Measurements from ENCODE around the gene PAQR7. TPM values are rescaled to one million over a fixed set of nuclear protein-coding genes. Genes with fewer than 3 reads are reported as not detected.

PAQR7 gene
- total and polyA plus RNA-seq, 2 experiments from 2014 or later = 4.0 to 5.2 TPM

DNA sequence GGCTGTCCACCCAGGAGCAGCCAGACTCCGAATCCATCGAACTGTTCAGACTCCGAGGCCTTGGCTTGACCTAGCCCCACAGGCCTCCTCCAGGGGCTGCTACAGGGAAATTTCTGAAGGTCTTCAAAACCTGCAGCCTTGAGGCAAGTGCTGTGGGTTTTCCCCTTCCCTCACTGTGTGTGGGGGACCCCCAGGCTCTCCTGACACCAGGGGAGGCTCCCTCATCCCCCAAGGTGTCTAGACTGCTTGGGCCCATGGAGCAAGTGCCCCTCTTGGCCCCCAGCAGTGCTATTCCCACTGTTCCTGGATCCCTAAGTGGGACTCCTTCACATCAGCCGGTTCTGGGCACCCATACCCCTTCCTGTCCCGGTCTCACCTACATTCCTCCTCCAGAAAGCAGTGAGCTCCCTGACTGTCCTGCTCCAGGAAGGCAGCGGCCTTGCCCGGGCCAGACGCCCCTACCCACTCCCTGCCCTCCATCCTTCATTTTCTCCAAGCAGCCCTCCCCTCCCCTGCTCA lies 814 bp downstream of the PAQR7 start:
- ATAC-seq = peak; percentile 9; the same call in 1 of the 3 replicates
- H3K9me3 Mint-ChIP-seq = no peaks in the 10 kb centered on the region; the same call in 2 of the 3 replicates
- H4K20me1 ChIP-seq (replicated peaks; ENCODE audit: insufficient read depth) = no peaks in the 10 kb centered on the region
- no peak for DNase-seq (ENCODE audit: low spot score)
- H3F3A ChIP-seq (replicated peaks; ENCODE audit: low read depth) = 0 out of 2 replicates have a peak, but pooled peaks cover 3% of the 10 kb centered on the region
- peak overlapping the region; percentile 78; the same call in 1 of the 2 replicates for H2AFZ ChIP-seq
- no peaks in the 10 kb centered on the region for H3K36me3 ChIP-seq (ENCODE audit: insufficient read depth)
- peaks cover 20% of the 10 kb centered on the region for H3K4me1 Mint-ChIP-seq
- H3K27ac ChIP-seq (ENCODE audit: low read depth) = no peak overlapping the region
- peak overlapping the region; percentile 88 for H3K4me3 Mint-ChIP-seq
- peak overlapping the region; percentile 76 for H3K4me3 ChIP-seq
- H3K4me1 ChIP-seq (ENCODE audit: insufficient read depth) = peaks cover 18% of the 10 kb centered on the region
- no peaks in the 10 kb centered on the region for H3K79me2 ChIP-seq (replicated peaks; ENCODE audit: insufficient read depth)
- H3K27ac Mint-ChIP-seq = no peak overlapping the region
- H3K27me3 ChIP-seq (ENCODE audit: insufficient read depth) = peaks cover 17% of the 10 kb centered on the region
- H3K9me2 ChIP-seq (ENCODE audit: insufficient read depth) = no peaks in the 10 kb centered on the region
- peak overlapping the region; percentile 76 for H3K4me2 ChIP-seq
- no peak for TF ChIP-seq ZNF114 (CRISPR knock-in tag; IDR thresholded peaks at IDR 0.05)
- TF ChIP-seq, protein P1, sequence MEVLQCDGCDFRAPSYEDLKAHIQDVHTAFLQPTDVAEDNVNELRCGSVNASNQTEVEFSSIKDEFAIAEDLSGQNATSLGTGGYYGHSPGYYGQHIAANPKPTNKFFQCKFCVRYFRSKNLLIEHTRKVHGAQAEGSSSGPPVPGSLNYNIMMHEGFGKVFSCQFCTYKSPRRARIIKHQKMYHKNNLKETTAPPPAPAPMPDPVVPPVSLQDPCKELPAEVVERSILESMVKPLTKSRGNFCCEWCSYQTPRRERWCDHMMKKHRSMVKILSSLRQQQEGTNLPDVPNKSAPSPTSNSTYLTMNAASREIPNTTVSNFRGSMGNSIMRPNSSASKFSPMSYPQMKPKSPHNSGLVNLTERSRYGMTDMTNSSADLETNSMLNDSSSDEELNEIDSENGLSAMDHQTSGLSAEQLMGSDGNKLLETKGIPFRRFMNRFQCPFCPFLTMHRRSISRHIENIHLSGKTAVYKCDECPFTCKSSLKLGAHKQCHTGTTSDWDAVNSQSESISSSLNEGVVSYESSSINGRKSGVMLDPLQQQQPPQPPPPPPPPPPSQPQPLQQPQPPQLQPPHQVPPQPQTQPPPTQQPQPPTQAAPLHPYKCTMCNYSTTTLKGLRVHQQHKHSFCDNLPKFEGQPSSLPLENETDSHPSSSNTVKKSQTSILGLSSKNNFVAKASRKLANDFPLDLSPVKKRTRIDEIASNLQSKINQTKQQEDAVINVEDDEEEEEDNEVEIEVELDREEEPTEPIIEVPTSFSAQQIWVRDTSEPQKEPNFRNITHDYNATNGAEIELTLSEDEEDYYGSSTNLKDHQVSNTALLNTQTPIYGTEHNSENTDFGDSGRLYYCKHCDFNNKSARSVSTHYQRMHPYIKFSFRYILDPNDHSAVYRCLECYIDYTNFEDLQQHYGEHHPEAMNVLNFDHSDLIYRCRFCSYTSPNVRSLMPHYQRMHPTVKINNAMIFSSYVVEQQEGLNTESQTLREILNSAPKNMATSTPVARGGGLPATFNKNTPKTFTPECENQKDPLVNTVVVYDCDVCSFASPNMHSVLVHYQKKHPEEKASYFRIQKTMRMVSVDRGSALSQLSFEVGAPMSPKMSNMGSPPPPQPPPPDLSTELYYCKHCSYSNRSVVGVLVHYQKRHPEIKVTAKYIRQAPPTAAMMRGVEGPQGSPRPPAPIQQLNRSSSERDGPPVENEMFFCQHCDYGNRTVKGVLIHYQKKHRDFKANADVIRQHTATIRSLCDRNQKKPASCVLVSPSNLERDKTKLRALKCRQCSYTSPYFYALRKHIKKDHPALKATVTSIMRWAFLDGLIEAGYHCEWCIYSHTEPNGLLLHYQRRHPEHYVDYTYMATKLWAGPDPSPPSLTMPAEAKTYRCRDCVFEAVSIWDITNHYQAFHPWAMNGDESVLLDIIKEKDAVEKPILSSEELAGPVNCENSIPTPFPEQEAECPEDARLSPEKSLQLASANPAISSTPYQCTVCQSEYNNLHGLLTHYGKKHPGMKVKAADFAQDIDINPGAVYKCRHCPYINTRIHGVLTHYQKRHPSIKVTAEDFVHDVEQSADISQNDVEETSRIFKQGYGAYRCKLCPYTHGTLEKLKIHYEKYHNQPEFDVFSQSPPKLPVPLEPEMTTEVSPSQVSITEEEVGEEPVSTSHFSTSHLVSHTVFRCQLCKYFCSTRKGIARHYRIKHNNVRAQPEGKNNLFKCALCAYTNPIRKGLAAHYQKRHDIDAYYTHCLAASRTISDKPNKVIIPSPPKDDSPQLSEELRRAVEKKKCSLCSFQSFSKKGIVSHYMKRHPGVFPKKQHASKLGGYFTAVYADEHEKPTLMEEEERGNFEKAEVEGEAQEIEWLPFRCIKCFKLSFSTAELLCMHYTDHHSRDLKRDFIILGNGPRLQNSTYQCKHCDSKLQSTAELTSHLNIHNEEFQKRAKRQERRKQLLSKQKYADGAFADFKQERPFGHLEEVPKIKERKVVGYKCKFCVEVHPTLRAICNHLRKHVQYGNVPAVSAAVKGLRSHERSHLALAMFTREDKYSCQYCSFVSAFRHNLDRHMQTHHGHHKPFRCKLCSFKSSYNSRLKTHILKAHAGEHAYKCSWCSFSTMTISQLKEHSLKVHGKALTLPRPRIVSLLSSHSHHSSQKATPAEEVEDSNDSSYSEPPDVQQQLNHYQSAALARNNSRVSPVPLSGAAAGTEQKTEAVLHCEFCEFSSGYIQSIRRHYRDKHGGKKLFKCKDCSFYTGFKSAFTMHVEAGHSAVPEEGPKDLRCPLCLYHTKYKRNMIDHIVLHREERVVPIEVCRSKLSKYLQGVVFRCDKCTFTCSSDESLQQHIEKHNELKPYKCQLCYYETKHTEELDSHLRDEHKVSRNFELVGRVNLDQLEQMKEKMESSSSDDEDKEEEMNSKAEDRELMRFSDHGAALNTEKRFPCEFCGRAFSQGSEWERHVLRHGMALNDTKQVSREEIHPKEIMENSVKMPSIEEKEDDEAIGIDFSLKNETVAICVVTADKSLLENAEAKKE (CRISPR knock-in tag; IDR thresholded peaks at IDR 0.05) = no peak
- H3K27me3 Mint-ChIP-seq (ENCODE audit: insufficient read depth, low read depth, poor library complexity) = peaks cover 5% of the 10 kb centered on the region
- no peaks in the 10 kb centered on the region for H3K36me3 Mint-ChIP-seq (ENCODE audit: low read depth)

DNA sequence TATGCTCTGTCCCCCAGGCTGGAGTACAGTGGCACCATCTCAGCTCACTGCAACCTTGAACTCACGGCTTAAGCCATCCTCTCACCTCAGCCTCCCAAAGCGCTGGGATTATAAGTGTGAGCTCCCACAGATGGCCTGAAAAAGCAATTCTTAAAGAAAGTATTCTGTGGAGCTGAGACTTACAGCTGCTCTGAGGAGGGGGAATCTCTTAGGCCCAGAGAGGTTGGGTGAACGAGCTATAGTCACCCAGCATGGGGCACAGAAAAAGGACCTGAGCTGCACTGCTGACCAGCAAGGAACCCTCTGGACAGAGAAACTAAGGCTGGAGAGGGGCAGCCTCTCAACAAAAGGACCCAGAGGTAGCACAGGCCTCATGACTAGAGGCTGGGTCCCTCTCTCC lies 1.3 kb downstream of the PAQR7 start:
- Histone ChIP-seq H3K36me3 (ENCODE audit: insufficient read depth) (no peaks in the 10 kb centered on the region), H3K27me3 (ENCODE audit: insufficient read depth) (peaks cover 17% of the 10 kb centered on the region), H3K4me2 (peak overlapping the region; percentile 76), H3F3A (replicated peaks; ENCODE audit: low read depth) (0 out of 2 replicates have a peak, but pooled peaks cover 3% of the 10 kb centered on the region), H3K4me1 (ENCODE audit: insufficient read depth) (peaks cover 18% of the 10 kb centered on the region), H2AFZ (0 out of 2 replicates have a peak overlapping the region, but pooled peaks have one; percentile 78), H3K4me3 (peak overlapping the region; percentile 76; the same call in 1 of the 2 replicates), H4K20me1 (replicated peaks; ENCODE audit: insufficient read depth) (no peaks in the 10 kb centered on the region), H3K9me2 (ENCODE audit: insufficient read depth) (no peaks in the 10 kb centered on the region), H3K79me2 (replicated peaks; ENCODE audit: insufficient read depth) (no peaks in the 10 kb centered on the region), H3K27ac (ENCODE audit: low read depth) (no peak overlapping the region)
- Mint-ChIP-seq H3K27me3 (ENCODE audit: insufficient read depth, low read depth, poor library complexity) (peaks cover 5% of the 10 kb centered on the region), H3K27ac (no peak overlapping the region), H3K4me1 (peaks cover 20% of the 10 kb centered on the region), H3K4me3 (no peak overlapping the region; the same call in 2 of the 3 replicates), H3K36me3 (ENCODE audit: low read depth) (no peaks in the 10 kb centered on the region), H3K9me3 (no peaks in the 10 kb centered on the region; the same call in 2 of the 3 replicates)
- DNase-seq (ENCODE audit: low spot score) (no peak), ATAC-seq (no peak)
- TF ChIP-seq POLR2AphosphoS5 (IDR thresholded peaks at IDR 0.05; ENCODE audit: low read depth) = no peak
- TF ChIP-seq EZH2phosphoT487 (IDR thresholded peaks at IDR 0.05; ENCODE audit: unreplicated experiment) = no peak
- TF ChIP-seq, protein P2, sequence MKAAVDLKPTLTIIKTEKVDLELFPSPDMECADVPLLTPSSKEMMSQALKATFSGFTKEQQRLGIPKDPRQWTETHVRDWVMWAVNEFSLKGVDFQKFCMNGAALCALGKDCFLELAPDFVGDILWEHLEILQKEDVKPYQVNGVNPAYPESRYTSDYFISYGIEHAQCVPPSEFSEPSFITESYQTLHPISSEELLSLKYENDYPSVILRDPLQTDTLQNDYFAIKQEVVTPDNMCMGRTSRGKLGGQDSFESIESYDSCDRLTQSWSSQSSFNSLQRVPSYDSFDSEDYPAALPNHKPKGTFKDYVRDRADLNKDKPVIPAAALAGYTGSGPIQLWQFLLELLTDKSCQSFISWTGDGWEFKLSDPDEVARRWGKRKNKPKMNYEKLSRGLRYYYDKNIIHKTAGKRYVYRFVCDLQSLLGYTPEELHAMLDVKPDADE (IDR thresholded peaks at IDR 0.05) = no peak
- TF ChIP-seq, protein P3, sequence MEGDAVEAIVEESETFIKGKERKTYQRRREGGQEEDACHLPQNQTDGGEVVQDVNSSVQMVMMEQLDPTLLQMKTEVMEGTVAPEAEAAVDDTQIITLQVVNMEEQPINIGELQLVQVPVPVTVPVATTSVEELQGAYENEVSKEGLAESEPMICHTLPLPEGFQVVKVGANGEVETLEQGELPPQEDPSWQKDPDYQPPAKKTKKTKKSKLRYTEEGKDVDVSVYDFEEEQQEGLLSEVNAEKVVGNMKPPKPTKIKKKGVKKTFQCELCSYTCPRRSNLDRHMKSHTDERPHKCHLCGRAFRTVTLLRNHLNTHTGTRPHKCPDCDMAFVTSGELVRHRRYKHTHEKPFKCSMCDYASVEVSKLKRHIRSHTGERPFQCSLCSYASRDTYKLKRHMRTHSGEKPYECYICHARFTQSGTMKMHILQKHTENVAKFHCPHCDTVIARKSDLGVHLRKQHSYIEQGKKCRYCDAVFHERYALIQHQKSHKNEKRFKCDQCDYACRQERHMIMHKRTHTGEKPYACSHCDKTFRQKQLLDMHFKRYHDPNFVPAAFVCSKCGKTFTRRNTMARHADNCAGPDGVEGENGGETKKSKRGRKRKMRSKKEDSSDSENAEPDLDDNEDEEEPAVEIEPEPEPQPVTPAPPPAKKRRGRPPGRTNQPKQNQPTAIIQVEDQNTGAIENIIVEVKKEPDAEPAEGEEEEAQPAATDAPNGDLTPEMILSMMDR (conservative IDR thresholded peaks at IDR 0.05; ENCODE audit: low read depth in 2 of 2) = no peak
- no peak for TF ChIP-seq ZNF331 (CRISPR knock-in tag; IDR thresholded peaks at IDR 0.05; ENCODE audit: low read depth)
- no peak for TF ChIP-seq ZNF114 (CRISPR knock-in tag; IDR thresholded peaks at IDR 0.05)
- no peak for TF ChIP-seq CREB1 (CRISPR knock-in tag; IDR thresholded peaks at IDR 0.05; ENCODE audit: low read depth)

All from GM23338 (cell line).